Chondrocyte (in vitro differentiated cells): Measurements from ENCODE around the gene JMJD6. TPM values are rescaled to one million over a fixed set of nuclear protein-coding genes. Genes with fewer than 3 reads are reported as not detected.
"Not testable (repeated sequence)": the region's sequence is repeated elsewhere in the genome, so short reads cannot be mapped to it uniquely, and the experiment has no call there.

Source experiments
- DNase-seq: peaks from one replicate; pipeline ENCODE4 v3.0.0; 2021; ENCODE audit warnings: mixed read lengths, low spot score
- H3K27ac Mint-ChIP-seq: one replicate; pipeline ENCODE4 v1.8.0; 2021; ENCODE audit warnings: mild to moderate bottlenecking, moderate library complexity, mixed read lengths; ENCODE audit not compliant: unreplicated experiment
- H3K27me3 Mint-ChIP-seq: 2 replicates; pipeline ENCODE4 v1.8.0; 2021; ENCODE audit warnings: low read depth, mixed read lengths
- H3K36me3 Mint-ChIP-seq: 2 replicates; pipeline ENCODE4 v1.8.0; 2021; ENCODE audit warnings: low read depth, mixed read lengths
- H3K4me1 Mint-ChIP-seq: 2 replicates; pipeline ENCODE4 v1.8.0; 2021; ENCODE audit warnings: low read depth, mild to moderate bottlenecking, mixed read lengths
- H3K4me3 Mint-ChIP-seq: one replicate; pipeline ENCODE4 v1.8.0; 2021; ENCODE audit warnings: mild to moderate bottlenecking, moderate library complexity, mixed read lengths; ENCODE audit not compliant: unreplicated experiment
- H3K9me3 Mint-ChIP-seq: 2 replicates; pipeline ENCODE4 v1.8.0; 2021; ENCODE audit warnings: low read depth, mixed read lengths
- total RNA-seq: library from RNA; stranded (reverse); gene quantifications from 3 replicates; pipeline ENCODE4 v1.2.1, GENCODE V29; 2021
- TF ChIP-seq, protein P1 (sequence below): fragments of 200-600 bp; sonication (generic); IDR thresholded peaks from 2 replicates; pipeline ENCODE4 v1.5.0; 2021; ENCODE audit warnings: antibody characterized with exemption, mild to moderate bottlenecking, moderate library complexity

JMJD6 gene
- total RNA-seq, 1 donor from 2014 or later, result 27.2 TPM

DNA sequence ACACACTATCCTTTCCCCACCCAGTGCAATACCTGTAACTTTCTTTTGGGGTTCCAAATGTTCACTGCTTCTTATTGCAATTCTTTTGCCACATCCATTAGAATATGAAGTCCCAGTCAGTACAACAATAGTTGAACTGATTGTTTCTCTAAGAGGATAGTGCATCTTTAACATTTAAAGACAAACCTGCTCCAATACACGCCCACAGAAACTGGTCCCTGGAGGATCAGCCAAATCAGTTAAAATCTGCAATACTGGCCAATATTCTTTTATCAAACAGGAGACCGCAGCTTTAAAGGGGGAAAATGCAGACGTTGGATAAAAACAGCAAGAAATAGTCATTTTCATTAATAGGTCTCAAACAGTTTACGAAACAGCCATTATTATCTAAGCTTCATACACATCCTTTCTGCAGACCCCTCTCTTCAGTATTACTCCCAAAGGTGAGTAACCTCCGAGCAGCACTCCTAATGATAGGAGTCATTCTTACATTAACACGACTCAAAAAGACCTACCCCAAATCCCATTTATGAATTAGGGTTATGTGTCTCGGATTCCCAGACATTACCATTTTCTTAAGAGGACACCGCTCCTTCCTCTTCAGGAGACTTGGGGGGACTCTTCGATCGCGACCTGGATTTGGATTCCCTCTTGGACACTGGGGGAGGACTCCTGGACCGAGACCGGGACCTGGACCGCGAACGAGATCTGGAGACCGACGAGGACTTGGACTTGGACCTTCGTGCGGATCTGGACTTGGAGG is 9.4 kb upstream of the JMJD6 start:
- Mint-ChIP-seq H3K27ac (peak overlapping the region; percentile 95), H3K36me3 (peaks cover 28% of the 10 kb centered on the region), H3K27me3 (no peaks in the 10 kb centered on the region), H3K4me1 (peaks cover 58% of the 10 kb centered on the region), H3K9me3 (no peaks in the 10 kb centered on the region), H3K4me3 (peak overlapping the region; percentile 95)
- TF ChIP-seq, protein P1, sequence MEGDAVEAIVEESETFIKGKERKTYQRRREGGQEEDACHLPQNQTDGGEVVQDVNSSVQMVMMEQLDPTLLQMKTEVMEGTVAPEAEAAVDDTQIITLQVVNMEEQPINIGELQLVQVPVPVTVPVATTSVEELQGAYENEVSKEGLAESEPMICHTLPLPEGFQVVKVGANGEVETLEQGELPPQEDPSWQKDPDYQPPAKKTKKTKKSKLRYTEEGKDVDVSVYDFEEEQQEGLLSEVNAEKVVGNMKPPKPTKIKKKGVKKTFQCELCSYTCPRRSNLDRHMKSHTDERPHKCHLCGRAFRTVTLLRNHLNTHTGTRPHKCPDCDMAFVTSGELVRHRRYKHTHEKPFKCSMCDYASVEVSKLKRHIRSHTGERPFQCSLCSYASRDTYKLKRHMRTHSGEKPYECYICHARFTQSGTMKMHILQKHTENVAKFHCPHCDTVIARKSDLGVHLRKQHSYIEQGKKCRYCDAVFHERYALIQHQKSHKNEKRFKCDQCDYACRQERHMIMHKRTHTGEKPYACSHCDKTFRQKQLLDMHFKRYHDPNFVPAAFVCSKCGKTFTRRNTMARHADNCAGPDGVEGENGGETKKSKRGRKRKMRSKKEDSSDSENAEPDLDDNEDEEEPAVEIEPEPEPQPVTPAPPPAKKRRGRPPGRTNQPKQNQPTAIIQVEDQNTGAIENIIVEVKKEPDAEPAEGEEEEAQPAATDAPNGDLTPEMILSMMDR, result no peak
- no peak for DNase-seq

DNA sequence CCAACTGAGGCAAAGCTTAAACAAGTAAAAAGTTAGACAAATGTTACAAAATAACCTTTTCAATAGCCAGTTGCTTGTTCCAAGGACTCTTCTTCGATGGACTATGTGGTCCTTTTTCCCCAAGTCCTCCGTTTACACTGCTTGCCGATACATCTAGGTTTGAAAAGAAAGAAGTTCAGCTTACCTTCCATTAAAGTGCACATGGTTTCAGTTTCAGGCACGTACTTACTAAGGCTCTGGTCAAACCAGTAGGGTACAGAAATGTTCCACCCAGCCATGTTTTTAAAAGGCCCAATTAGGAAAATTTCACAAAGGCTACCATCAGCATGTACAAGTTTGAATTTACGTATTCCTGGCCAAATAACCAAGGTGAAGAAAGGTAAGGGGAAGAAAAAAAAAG is 8.6 kb upstream of the JMJD6 start:
- Mint-ChIP-seq H3K36me3 (peaks cover 28% of the 10 kb centered on the region), H3K4me1 (peaks cover 50% of the 10 kb centered on the region), H3K27me3 (no peaks in the 10 kb centered on the region), H3K9me3 (no peaks in the 10 kb centered on the region), H3K4me3 (peak overlapping the region; percentile 95), H3K27ac (peak overlapping the region; percentile 95)
- TF ChIP-seq, protein P1, result no peak
- DNase-seq, result no peak

DNA sequence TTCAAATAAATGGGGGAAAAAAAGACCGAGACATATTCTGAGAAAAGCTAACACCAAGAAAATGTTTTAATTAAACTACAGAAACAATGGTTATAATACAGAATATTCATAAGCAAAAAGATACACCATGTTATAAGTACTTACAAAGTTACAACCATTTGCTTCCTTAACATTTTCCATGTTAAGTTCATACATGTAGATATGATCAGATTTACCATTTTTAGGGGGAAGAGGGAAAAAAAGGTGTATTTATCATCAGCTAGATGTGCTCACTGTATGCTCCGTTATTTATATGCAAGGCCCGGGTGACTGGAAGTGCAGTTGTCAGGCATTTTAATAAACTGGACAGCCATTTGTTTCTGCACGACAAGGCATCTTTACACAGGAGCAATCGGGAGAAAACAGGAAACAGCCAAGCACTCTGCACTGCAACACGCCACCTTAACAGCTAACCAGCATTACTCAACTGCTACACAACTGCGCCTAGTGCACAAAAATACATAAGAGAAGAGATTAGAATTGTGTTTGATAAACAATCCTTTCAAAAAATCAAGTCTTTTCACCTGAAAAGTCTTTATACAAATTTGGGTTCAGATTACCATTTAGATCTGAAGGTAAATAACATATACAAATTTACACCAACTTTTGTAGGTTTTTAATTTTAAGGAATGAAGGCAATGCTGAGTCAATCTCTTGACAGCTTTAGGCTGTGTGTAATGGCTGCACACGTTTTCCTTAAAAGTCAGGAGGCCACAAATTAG is 7.9 kb upstream of the JMJD6 start:
- H3K9me3 Mint-ChIP-seq, result no peaks in the 10 kb centered on the region
- peak overlapping the region; percentile 95 for H3K4me3 Mint-ChIP-seq
- DNase-seq, result no peak
- peaks cover 28% of the 10 kb centered on the region for H3K36me3 Mint-ChIP-seq
- H3K27me3 Mint-ChIP-seq, result no peaks in the 10 kb centered on the region
- TF ChIP-seq, protein P1, result no peak
- peak overlapping the region; percentile 95 for H3K27ac Mint-ChIP-seq
- H3K4me1 Mint-ChIP-seq, result peaks cover 50% of the 10 kb centered on the region

DNA sequence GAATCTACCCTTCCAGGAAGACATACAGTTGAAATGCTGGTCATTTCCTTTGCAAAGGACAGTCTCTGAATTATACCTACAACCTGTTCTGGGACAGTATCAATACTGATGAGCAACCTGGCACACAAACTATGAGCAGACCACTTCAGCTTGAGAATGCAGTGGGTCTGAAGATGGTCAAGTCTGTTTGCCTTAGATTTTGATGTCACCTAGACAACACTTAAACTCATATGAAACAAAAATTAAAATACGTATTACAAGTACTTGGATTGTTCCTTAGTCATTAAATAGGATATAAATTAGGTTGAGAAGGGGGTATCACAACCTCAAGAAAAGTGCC is 7.2 kb upstream of the JMJD6 start:
- H3K4me3 Mint-ChIP-seq, result peak overlapping the region; percentile 95
- no peaks in the 10 kb centered on the region for H3K9me3 Mint-ChIP-seq
- DNase-seq, result no peak
- TF ChIP-seq, protein P1, result no peak
- H3K27me3 Mint-ChIP-seq, result no peaks in the 10 kb centered on the region
- H3K4me1 Mint-ChIP-seq, result peaks cover 48% of the 10 kb centered on the region
- H3K36me3 Mint-ChIP-seq, result peaks cover 28% of the 10 kb centered on the region
- peak overlapping the region; percentile 95 for H3K27ac Mint-ChIP-seq

DNA sequence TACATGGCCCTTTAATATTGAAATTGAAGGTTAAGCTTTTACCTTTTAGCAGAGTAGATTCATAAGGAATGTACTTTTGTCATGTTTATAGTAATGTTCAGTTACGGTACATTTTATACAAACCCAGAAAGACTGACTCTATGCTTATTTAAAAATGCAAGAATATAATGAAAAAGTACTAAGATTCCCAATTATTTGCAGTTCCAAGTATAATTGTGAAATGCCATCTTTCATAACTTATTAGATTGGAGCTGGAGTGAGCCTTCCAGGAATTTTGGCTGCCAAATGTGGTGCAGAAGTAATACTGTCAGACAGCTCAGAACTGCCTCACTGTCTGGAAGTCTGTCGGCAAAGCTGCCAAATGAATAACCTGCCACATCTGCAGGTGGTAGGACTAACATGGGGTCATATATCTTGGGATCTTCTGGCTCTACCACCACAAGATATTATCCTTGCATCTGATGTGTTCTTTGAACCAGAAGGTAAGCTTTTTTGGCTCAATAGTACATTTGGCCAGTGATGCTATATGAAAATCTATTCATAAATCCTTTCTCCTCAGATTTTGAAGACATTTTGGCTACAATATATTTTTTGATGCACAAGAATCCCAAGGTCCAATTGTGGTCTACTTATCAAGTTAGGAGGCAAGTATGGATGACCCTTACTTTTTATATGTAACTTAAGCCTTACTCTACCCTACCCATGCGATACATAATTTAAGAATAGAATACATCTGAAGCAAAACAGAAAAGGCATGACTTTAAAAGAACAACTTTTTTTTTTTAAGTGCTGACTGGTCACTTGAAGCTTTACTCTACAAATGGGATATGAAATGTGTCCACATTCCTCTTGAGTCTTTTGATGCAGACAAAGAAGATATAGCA is 6.6 kb upstream of the JMJD6 start:
- Mint-ChIP-seq H3K27me3 (no peaks in the 10 kb centered on the region), H3K36me3 (peaks cover 28% of the 10 kb centered on the region), H3K4me1 (peaks cover 49% of the 10 kb centered on the region), H3K4me3 (no peak overlapping the region), H3K27ac (peak overlapping the region; percentile 95), H3K9me3 (no peaks in the 10 kb centered on the region)
- TF ChIP-seq, protein P1, result no peak
- no peak for DNase-seq

DNA sequence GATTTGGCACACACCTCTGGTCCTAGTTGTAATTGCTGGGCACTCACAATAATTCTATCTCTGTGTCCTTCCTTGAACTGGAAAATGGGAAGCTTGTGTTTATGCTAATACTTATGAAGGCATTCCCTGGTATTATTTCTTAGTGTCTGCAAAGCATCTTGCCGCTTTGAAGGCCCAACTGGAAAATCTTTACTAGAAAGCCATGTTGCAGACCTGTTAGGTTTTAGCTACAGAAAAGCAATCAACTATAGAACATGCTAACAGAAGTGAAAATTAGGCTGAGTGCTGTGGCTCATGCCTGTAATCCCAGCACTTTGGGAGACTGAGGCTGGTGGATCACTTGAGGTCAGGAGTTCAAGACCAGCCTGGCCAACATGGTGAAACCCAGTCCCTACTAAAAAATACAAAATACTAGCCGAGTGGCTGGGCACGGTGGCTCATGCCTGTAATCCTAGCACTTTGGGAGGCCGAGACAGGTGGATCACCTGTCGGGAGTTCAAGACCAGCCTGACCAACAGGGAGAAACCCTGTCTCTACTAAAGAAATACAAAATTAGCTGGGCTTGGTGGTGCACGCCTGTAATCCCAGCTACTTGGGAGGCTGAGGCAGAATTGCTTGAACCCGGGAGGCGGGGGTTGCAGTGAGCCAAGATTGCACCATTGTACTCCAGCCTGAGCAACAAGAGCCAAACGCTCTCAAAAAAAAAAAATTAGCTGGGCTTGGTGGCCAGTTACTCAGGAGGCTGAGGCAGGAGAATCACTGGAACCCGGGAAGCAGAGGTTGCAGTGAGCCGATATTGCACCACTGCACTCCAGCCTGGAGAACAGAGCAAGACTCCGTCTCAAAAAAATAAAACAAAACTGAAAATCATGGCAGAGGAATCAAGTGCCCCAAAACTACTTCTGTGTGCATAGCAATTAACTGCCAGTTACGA is 5.7 kb upstream of the JMJD6 start:
- H3K9me3 Mint-ChIP-seq, H3K27me3 Mint-ChIP-seq, H3K4me3 Mint-ChIP-seq, DNase-seq: not testable (repeated sequence)
- H3K36me3 Mint-ChIP-seq, result peaks cover 28% of the 10 kb centered on the region
- H3K27ac Mint-ChIP-seq, result peak overlapping the region; percentile 36
- H3K4me1 Mint-ChIP-seq, result peaks cover 58% of the 10 kb centered on the region
